ACC112 (cell line): ENCODE measurements around the gene DGKZ.

Experiments
- H2AFZ ChIP-seq: fragments of 200-600 bp; sonication (generic); one replicate; pipeline ENCODE4 v1.6.0; 2017; ENCODE audit warnings: antibody characterized with exemption, low read length; ENCODE audit not compliant: unreplicated experiment
- H3K27ac ChIP-seq: fragments of 200-600 bp; sonication (generic); 2 replicates; pipeline ENCODE4 v1.5.1; 2014; ENCODE audit warnings: low read depth, mild to moderate bottlenecking, antibody characterized with exemption, low read length, moderate library complexity
- H3K27me3 ChIP-seq: fragments of 200-600 bp; sonication (generic); 2 replicates; pipeline ENCODE4 v1.6.1; 2014; ENCODE audit warnings: mild to moderate bottlenecking, antibody characterized with exemption, low read length, moderate library complexity, mixed read lengths; ENCODE audit not compliant: insufficient read depth
- H3K36me3 ChIP-seq: fragments of 200-600 bp; sonication (generic); 2 replicates; pipeline ENCODE4 v1.6.1; 2016; ENCODE audit warnings: mild to moderate bottlenecking, antibody characterized with exemption, low read length, moderate library complexity, mixed read lengths; ENCODE audit not compliant: insufficient read depth
- H3K4me1 ChIP-seq: fragments of 200-600 bp; sonication (generic); one replicate; pipeline ENCODE4 v1.6.1; 2016; ENCODE audit warnings: low read length, mixed read lengths; ENCODE audit not compliant: insufficient read depth, unreplicated experiment, control insufficient read depth
- H3K4me3 ChIP-seq: fragments of 200-600 bp; sonication (generic); 2 replicates; pipeline ENCODE4 v1.5.1; 2014; ENCODE audit warnings: mild to moderate bottlenecking, low read depth, low read length
- H3K79me2 ChIP-seq: fragments of 200-600 bp; sonication (generic); one replicate; pipeline ENCODE4 v1.6.0; 2016; ENCODE audit warnings: low read length; ENCODE audit not compliant: control insufficient read depth, unreplicated experiment, insufficient read depth

The DGKZ gene

GRCh38 chr11:46426233-46426991, 79.1 kb downstream of the DGKZ start:
- H2AFZ ChIP-seq, result no peak overlapping the region
- H3K4me3 ChIP-seq, result no peak overlapping the region
- no peaks in the 10 kb centered on the region for H3K79me2 ChIP-seq
- no peaks in the 10 kb centered on the region for H3K4me1 ChIP-seq
- no peaks in the 10 kb centered on the region for H3K36me3 ChIP-seq
- no peak overlapping the region for H3K27ac ChIP-seq
- H3K27me3 ChIP-seq, result no peaks in the 10 kb centered on the region

GRCh38 chr11:46427364-46427763, 80.1 kb downstream of the DGKZ start:
- no peak overlapping the region for H3K27ac ChIP-seq
- no peak overlapping the region for H3K4me3 ChIP-seq
- H3K79me2 ChIP-seq, result no peaks in the 10 kb centered on the region
- no peaks in the 10 kb centered on the region for H3K4me1 ChIP-seq
- H3K27me3 ChIP-seq, result no peaks in the 10 kb centered on the region
- no peaks in the 10 kb centered on the region for H3K36me3 ChIP-seq
- H2AFZ ChIP-seq, result no peak overlapping the region

- no peak overlapping the region for H3K27ac ChIP-seq
- H3K4me1 ChIP-seq, result no peaks in the 10 kb centered on the region
- no peak overlapping the region for H3K4me3 ChIP-seq
- no peak overlapping the region for H2AFZ ChIP-seq
- no peaks in the 10 kb centered on the region for H3K27me3 ChIP-seq
- no peaks in the 10 kb centered on the region for H3K79me2 ChIP-seq
- H3K36me3 ChIP-seq, result peaks cover 14% of the 10 kb centered on the region; the same call in 1 of the 2 replicates
Observed at GRCh38 chr11:46429717-46430116, 82.5 kb downstream of the DGKZ start.
